NCI-H82 treated with DMSO at 0.1 percent for 48 hours (cell line): ENCODE measurements around the gene RPL34.

Experiments used
- DNase-seq: peaks from one replicate; lab custom pipeline; 2025; ENCODE audit not compliant: unreplicated experiment; lab: John Stamatoyannopoulos, UW

RPL34 gene

DNA sequence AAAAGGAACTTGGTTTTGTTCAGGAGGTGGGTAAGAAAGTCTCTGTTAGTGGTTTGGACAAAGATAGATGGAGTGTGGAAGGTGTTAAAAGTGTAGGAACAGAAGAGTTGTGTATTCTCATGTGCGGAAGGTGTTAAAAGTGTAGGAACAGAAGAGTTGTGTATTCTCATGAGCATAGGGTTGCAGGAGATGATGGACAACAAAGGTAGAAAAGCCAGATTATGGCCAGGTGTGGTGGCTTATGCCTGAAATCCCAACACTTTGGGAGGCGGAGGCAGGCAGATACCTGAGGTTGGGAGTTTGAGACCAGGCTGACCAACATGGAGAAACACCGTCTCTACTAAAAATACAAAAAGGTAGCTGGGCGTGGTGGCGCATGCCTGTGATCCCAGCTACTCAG lies 2.5 kb downstream of the RPL34 start:
- no peak for DNase-seq

DNA sequence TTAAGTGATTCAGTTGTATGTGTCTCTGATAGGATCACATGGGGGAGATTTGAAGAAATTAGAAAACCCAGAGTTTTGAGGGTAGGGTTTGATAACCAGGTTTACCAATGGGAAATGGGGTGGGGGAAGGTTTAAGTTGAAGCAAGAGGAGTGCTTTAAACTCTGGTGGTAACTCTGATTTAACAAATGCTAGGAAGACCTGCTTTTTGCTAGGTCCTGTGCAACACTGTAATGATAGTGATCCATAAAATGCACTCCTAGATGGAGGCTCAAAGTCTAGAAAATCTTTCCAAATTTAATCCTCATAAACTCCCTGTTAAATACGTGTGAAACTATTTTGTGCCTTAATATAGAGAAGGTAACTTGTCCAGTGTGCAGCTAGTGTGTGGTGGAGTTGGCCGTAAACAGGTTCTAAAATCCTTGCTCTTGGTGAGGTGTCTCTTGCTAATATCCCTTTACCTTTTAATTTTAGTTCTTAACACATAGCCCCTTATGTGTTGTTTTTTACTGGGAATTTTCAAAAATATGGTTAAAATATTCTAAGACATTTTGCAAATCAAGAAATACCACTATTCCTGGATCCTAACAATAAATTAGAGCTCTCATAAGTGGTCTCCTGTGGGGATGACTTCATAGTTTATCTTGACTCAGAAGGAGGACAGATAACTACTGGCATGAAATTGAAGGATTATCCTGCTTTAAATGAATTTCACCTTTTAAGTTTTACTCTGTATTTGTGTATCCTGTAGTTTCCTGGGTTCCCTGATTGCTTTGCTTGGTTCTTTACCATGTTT lies 4.1 kb downstream of the RPL34 start:
- DNase-seq = no peak

DNA sequence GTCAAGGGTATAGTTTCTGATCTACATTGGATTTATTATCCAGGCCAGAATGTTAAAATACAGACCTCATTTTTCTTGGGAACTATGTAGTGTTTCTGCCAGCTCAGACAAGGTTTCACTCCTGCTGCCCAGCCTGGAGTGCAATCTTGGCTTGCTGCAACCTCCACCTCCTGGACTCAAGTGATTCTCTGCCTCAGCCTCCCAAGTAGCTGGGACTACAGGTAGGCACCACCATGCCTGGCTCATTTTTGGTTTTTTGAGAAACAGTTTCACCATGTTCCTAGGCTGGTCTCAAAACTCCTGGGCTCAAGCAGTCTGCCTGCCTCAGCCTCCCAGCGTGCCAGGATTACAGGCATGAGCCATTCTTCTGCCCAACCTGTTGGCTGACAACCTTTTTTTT lies 5.7 kb downstream of the RPL34 start:
- DNase-seq = no peak

DNA sequence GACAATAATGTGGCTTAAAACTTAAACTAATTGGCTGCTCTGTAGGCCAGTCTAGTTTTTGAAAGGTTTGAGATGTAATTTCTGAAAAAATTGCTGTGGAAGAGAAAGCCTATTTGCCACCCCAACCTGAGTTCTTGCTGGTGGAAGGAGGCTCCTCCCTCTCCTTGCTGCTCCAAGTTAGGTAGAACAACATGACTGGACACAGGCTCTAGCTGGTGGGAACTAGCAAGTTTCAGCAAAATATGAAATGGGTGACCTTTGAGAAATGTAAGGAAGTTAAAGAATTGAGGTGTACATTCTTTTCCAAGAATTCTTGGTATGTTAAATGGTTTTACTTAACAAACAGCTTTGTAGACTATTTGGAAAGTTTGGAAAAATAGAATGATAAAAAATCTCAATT lies 8.0 kb downstream of the RPL34 start:
- no peak for DNase-seq

DNA sequence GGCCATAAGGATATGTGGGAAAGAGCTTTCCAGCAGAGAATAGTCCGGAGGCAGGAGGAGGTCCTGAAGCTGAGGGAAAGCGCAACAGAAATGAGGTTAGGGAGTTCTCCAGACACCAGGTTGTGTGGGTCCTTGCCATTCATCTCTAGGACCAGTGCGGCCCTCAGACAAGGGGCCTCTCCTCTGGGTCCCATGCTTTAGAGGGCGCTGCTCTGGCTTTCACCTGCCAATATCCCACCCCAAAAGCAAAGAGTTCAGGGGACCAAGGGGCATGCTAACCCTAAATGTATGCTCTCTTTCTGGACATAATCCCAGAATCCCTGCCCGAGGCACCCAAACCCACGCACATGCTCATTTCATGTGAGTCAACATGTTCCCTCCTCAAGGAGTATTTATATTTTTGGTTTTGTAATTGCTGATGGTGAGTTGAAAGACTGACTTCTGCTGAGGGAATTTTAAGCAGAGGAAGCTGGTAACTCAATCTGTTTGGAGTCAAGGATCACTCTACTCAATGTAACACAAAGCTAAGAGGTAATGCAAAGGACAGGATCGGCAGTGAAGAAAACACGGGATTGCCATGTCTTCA lies 14.8 kb downstream of the RPL34 start:
- no peak for DNase-seq

DNA sequence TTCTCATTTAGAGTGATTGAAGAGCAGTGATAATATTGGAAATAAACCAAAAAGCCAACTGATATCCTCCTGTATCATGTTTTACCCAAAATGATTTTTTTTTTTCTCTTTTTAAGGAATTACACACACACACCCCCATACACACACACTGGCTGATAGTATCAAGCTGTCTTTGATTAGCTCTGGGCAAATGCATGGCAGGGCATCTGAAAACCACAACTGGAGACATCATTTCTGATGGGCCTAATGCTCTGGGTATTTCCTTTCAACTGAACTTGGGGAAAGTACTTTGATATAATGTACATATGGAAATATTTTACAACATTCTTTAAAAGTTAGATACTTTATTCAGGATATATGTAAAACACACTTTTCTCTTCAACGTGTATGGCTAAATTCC lies 15.9 kb downstream of the RPL34 start:
- DNase-seq = no peak

DNA sequence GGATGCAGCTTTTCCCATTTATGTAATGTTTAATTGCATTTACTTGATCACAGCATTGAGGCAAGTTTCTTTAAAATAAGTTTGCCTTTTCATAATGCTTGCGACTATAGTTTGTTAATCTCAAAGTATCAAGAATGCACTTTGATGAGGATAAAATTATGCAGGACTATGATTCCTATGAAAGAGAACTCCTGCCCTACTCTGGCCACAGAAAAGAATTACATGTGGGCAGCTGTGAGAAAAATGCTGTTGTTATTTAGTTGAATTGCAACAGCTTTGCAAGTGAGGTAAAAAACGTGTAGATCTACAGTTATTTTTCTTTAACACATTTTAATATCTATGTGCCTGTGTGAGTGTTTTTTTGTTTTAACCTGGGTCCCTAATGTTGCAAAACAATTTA lies 17.5 kb downstream of the RPL34 start:
- DNase-seq = no peak

DNA sequence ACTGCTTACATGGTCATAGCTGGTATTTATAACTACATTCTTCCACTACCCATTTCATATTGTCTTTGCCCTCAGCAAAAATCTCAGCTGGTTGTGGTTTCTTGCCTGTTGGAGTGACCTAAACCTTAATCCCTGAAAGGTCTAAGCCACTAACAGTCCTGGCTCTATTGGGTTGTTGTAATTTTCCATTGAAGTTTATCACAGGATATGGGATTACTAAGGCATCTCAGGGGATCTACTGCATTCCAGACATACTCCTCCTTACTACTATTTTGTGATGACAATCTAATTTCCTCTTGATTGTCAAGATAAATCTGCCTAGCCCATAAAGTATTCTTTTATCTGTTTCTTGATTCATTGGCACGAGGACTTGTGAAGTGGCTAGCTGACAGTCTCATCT lies 23.9 kb downstream of the RPL34 start:
- DNase-seq = no peak

DNA sequence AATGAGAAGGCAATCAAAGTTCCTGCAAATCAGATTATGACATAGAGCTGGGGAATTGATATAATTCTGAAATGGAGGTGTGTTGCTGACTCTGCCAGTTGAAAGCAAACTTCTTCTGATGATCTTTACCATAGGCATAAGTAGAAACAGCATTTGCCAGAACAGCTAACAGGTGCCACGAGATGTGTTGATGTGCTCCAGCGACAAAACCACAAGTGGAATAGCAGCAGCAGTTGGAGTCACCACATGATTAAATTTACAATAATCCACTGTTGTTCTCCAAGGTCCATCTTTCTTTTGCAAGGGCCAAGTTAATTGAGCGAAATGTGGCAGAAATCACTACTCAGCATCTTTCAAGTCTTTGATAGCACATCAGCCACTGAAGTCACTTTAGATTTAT lies 26.3 kb downstream of the RPL34 start:
- no peak for DNase-seq

DNA sequence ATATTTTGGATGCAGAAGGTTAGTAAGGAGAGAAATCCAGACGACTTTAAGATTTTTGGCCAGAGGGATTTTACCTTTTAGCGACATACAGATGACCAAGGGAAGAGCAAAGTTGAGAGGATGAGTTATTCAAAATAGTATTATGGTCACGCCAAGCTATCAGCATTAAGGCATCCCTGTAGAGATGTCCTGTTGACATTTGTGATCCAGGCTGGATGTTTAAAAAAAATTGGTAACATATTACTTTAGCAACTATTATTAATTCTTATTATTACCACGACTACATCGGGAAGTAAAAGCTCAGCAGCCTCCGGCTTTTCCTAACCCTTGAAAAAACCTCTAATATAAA lies 29.5 kb downstream of the RPL34 start:
- DNase-seq = no peak

DNA sequence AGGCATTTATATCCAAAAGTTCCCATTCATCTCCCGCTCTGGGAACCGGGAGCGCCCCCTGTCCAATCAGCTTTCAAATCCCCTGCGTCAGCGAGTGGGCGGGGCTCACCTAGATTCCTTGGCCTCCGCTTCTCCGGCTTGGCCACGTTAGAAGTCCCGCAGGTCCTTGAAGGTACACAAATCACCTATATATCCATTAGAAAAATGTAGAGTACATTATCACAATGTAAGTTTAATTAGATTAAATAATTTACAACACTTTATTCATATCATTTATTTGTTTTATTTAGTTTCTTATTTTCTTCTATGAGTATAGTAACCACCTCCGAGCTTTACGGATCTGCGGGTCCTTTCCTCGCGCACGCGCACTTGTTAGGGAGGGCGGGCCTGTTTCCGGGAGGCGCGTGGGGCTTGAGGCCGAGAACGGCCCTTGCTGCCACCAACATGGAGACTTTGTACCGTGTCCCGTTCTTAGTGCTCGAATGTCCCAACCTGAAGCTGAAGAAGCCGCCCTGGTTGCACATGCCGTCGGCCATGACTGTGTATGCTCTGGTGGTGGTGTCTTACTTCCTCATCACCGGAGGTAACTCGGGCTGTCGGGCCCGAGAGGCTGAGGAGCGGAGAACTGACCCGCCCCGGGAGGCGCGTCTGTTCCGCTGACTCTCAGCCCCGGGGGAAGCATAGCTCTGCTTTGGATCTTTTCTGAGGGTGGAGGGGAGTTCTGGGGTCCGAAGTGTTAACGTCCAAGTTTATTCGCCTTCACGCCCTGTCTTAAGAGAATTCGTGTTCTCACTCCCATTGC lies 30.0 kb downstream of the RPL34 start, which contains the start of gene OSTC:
TSS of gene OSTC (plus strand) at position 388 of the 802 bp plus-strand sequence. CDS start at position 445, 57 bp downstream.
- DNase-seq = peak; percentile 91

DNA sequence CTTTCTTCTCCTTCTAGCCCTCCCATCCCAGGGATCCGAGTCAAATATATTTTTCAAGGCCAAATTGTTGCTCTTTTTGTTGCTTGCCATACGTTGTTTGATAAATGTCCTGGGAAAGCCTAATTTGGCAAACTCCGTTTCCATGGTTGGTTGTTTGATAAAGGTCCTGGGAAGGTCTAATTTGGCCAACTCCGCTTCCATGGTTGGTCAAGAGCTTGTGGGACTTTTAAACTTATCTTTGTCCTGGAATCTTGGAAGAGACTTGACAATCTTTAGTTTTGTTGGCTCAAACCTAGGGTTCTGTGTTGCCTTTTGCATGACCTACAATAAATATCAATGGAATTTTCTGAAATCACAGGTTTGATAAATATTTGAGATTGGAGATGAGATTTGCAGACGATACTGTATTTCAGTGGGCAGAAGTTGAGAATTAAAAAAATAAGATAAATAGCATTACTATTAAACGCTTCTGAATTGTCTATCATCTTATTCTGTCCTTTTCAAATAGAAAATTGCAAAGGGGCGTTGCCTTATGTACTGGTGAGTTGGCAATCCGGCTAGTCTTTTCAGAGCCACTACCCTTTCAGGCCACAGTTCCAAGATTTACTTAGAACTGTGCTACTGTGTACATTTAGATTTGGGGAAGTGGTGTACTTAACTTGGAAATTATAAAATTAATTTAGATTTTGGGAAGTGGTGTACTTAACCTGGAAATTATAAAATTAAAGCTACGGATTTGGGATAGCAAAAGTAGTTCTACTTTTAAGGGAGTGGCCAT lies 30.8 kb downstream of the RPL34 start:
- DNase-seq = no peak

DNA sequence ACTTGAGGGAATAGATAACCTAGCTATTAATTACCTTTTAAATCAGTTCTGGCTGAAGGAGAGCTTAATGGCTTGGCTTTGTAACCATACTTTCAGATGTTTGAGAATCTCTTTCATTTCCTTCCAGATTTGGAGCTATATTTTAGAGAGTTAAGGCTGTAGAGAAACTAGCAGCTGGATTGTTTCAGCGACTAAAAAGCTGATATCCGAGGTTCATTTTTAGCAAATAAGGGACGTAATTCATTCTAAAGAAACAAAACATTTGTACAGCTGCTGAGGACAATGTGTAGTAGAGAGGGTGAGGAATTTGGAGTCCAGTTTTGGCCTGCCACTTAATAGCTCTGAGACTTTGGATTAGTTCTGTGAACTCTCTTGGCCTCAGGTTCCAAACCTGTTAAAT lies 42.3 kb downstream of the RPL34 start:
- DNase-seq = no peak

DNA sequence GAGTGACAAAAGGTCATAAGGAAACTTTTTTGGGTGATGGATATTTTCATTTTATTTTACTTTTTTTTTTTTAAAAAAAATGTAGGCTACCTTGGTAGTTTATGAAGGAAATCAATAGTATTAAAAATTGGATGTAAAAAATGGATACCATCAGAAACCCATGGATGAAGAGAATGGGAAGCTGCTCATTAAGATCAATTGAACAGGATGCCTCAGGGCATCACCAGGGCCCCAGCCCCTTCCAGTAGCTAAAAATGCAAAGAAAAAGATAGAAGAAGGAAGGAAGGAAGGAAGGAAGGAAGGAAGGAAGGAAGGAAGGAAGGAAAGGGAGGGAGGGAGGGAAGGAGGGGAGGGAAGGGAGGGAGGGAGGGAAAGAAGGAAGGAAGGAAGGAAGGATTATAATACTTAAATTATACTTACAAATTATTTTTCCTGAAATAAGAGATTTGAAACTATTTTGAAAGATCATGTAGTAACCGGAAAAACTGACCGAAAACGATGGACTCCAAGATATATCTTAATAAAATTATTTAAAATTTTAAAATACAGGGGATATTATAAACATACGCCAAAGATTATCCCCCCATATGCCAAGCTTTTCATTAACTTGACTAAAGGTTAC lies 54.1 kb downstream of the RPL34 start:
- no peak for DNase-seq
